ENCODE results near the gene RAB6B. TPM values are rescaled to one million over a fixed set of nuclear protein-coding genes. Genes with fewer than 3 reads are reported as not detected.
"Not testable (repeated sequence)": the region's sequence is repeated elsewhere in the genome, so short reads cannot be mapped to it uniquely, and the experiment has no call there.

The RAB6B gene
- total RNA-seq, 1 donor from 2014 or later = 52.6 TPM

DNA sequence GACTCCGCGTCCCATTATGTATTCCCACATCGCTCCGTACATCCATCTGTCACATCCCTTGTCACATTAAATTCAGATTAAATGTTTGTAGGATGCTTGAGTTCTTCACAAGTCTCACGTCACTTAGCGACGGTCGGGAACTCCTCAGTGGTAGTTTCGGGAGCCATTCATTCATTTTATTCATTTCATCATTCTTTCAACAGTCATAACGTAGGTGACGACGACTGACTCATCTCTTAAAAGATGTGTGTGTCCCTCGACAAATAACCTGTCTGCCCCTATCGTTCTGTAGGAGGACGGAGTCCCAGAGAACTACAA is 90.3 kb downstream of the RAB6B start:
- DNase-seq = no peak

DNA sequence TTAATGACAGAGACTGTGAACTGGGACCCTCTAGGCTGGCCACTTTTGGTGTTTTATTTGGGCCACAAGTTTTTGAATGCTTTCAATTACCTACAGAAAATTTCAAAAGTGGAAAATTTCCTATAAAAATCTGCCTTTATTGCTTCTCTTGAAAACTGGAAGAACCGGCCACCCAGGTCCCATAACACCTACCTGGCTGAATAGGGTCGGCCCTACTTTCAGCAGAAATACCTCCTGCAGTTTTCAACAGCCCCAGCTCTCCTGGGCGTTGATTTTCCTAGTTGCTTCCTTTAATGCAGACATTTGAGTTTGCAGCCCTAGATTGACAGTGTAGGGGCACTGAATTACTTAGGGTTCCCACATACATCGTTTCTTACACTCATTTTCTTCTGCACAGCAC is 90.8 kb downstream of the RAB6B start:
- DNase-seq = no peak

GRCh38 chr3:133803469-133803868 is 92.2 kb downstream of the RAB6B start:
- no peak for DNase-seq

DNA sequence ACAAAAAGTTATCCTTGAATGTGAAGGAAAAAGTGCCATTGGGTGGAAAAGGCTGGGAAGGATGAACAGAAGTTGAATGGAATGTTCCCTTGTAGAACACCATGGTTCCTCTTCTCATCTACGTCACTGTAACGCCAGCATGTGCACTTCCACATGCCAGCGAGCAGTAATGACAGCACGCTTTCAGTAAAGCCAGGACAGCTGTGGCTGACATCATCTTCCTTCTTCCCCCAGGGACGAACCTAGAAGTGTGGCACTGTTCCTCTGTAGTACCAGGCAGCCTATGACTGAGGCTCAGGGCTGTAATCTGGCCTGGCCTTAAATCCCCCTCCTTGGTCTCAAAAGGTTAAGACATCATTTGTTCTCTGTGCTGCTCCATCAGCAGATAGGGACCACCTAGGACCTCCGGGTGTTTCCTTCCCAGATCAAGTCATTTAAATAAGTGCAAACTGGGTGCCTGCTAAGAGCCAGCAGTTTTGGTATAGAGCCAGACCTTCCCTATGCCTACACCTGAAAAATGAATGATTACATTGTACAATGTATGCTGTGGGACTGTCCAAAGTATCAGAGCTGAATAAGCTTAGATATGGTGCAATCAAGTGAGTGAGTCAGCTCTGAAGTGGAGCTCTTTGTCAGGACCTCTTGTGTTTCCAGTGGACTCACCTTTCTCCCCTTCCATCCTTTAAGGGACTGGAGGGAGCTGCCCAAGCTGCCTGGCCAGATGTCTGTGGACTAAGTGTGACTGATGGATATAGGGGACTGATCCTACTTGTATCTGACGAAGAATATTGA is 95.7 kb downstream of the RAB6B start:
- DNase-seq = no peak

GRCh38 chr3:133797396-133798105 is 98.1 kb downstream of the RAB6B start:
- no peak for DNase-seq

DNA sequence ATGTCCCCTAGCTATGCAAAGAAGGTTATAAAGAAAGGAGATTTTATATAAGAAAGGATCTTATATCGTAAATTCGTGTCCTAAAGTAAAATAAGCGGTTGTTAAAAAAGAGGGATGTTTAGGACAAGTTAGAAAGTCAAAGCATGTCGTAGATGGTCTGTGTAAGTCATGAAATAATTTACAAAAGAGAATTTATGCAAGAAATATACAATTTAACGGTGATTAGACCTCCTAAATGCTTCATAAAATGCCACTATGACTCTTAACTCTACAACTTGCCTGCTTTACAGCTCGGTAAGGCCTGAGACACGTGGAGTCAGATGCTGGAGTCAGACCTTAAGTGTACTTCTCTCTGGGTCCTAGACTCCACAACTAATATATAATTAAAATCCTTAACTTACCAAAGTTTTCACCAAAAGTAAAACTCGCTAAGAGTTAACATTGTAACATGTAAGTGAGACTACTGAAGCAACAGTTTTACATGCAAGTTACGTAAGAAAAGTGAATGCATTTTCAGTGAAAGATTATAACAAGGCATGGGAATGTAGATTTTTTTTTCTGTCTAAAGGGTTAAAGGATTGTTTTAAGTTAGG is 103.4 kb downstream of the RAB6B start:
- DNase-seq = no peak

GRCh38 chr3:133788024-133788423 is 107.7 kb downstream of the RAB6B start:
- no peak for DNase-seq

DNA sequence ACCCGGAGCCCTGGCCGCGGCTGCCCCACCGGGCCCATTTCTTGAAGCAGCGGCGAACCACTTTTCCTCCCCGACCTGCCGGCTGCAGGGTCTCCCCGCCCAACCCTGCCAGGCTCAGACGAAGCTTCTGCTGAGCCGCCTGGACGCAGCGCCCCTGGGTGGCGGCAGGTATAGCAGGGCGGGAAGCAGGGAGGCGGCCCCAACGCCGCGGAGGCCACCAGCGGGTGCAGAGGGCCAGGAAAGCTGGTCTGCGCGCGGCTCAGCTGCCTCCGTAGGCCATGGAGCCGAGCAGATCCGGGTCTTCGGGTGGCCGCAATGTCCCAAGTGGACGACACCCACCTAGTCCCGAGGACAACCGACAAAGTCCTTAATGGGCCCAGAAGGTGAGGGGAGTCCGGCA is 111.9 kb downstream of the RAB6B start:
- DNase-seq = no peak

GRCh38 chr3:133782454-133782853 is 113.2 kb downstream of the RAB6B start:
- no peak for DNase-seq

DNA sequence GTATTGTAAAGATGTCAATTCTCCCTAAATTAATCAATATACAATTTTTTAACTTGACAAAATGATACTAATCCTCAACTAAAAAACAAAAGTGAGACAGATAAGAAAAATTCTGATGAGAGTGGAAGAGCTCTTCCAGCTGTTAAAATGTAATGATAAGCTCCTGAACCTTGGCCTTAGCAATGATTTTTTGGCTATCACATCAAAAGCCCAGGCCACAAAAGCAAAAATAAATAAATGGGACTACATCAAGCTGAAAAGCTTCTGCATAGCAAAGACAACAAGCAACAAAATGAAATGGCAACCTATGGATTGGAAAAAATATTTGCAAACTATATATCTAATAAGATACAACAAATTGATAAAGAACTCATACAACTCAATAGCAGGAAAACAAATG is 114.1 kb downstream of the RAB6B start:
- DNase-seq = no peak

- not testable (repeated sequence) for DNase-seq
Measured at GRCh38 chr3:133780756-133781155, 114.9 kb downstream of the RAB6B start.

GRCh38 chr3:133779626-133780203 is 116.0 kb downstream of the RAB6B start:
- no peak for DNase-seq

GRCh38 chr3:133777807-133778568 is 117.7 kb downstream of the RAB6B start:
- DNase-seq = no peak

DNA sequence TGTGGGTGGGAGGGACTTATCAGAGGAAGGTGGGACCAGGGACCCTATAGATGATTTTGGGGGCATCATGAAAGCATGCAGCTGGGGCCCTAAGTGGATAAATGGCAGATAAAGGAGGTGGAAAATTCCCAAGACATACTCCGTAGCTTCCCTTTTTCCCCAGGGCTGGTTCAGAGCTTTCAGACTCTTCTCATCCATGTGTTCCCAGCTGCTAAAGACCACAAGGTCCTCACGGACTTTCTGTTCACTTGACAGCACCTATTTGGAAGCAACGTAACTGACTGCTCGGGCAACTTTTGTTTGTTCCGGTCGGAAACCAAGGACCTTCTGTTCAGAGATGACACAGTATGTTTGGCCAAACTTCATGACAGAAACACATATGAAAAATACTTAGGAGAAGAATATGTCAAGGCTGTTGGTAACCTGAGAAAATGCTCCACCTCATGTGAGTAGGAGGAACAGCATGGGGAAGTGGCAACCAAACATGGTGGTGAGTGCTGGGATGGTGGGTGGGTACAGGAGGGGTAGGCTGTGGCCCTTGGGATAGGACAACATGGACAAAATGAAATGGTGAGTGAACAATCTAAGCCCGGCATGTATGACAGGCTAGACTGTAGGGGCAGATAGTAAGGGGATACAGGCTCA is 118.8 kb downstream of the RAB6B start:
- DNase-seq = no peak

DNA sequence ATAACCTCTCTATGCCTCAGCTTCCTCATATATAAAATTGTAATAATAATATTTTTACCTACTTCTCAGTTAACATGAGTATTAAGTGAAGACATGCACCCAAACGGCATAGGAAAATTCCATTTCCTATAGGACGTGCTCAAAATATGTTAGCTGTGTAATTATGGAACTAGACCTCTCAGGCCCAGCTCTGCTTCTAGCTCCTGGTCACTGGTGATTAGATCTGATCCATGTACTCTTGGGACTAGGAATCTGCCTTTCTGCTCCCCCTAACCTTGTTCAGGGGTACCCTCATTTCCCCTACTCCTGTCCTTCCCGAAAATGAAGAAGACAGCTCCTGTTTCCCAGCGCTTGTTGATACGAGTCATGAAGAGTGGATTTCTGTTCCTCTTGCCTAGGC is 119.8 kb downstream of the RAB6B start:
- no peak for DNase-seq

GRCh38 chr3:133775309-133775708 is 120.4 kb downstream of the RAB6B start:
- DNase-seq = no peak

Other genes starting within 250 kb of the RAB6B start
- gene TOPBP1, start 233.9 kb downstream of the RAB6B start, total RNA-seq = 47.9 TPM
- 2.5 TPM for gene TF, start 149.5 kb downstream of the RAB6B start, total RNA-seq
- 32.8 TPM for gene SRPRB, start 90.1 kb downstream of the RAB6B start, total RNA-seq
- 0.78 TPM for gene SLCO2A1, start 134.0 kb upstream of the RAB6B start, total RNA-seq

Data from occipital lobe (tissue), 2 donors.